Ecto neural progenitor cell (in vitro differentiated cells): ENCODE data around the gene SLC22A31.
"Not testable (repeated sequence)": the region's sequence is repeated elsewhere in the genome, so short reads cannot be mapped to it uniquely, and the experiment has no call there.

ENCODE experiments used
- DNase-seq: peaks from one replicate; pipeline ENCODE4 v3.0.0-alpha.2; 2018; ENCODE audit warnings: low spot score

Gene SLC22A31

GRCh38 chr16:89192956-89193575, 7.3 kb downstream of the SLC22A31 start:
- DNase-seq, result peak; percentile 81

GRCh38 chr16:89192186-89192955, 8.0 kb downstream of the SLC22A31 start:
- peak; percentile 59 for DNase-seq

GRCh38 chr16:89191901-89192185, 8.5 kb downstream of the SLC22A31 start:
- DNase-seq, result no peak

- peak; percentile 48 for DNase-seq
Observed at GRCh38 chr16:89191033-89191900, 9.1 kb downstream of the SLC22A31 start.

- DNase-seq, result peak; percentile 49
Observed at GRCh38 chr16:89190150-89190958, 10.0 kb downstream of the SLC22A31 start.

GRCh38 chr16:89189358-89190025, 10.8 kb downstream of the SLC22A31 start:
- peak; percentile 41 for DNase-seq

GRCh38 chr16:89188471-89189357, 11.6 kb downstream of the SLC22A31 start:
- DNase-seq, result not testable (repeated sequence)

- peak; percentile 46 for DNase-seq
Observed at GRCh38 chr16:89187770-89188392, 12.5 kb downstream of the SLC22A31 start.

- peak; percentile 53 for DNase-seq
Observed at GRCh38 chr16:89187032-89187769, 13.1 kb downstream of the SLC22A31 start.

GRCh38 chr16:89186593-89187031, 13.7 kb downstream of the SLC22A31 start:
- not testable (repeated sequence) for DNase-seq

GRCh38 chr16:89185887-89186592, 14.3 kb downstream of the SLC22A31 start:
- DNase-seq, result not testable (repeated sequence)

GRCh38 chr16:89184933-89185794, 15.2 kb downstream of the SLC22A31 start:
- DNase-seq, result no peak

GRCh38 chr16:89184677-89184932, 15.7 kb downstream of the SLC22A31 start:
- no peak for DNase-seq

- no peak for DNase-seq
Observed at GRCh38 chr16:89183975-89184676, 16.2 kb downstream of the SLC22A31 start.

GRCh38 chr16:89183463-89183862, 16.9 kb downstream of the SLC22A31 start:
- no peak for DNase-seq

GRCh38 chr16:89179656-89180315, 20.6 kb downstream of the SLC22A31 start:
- DNase-seq, result no peak

- DNase-seq, result no peak
Observed at GRCh38 chr16:89179148-89179484, 21.2 kb downstream of the SLC22A31 start.
